COLO668 (cell line): ENCODE measurements around the gene KCNT2.

Experiments used
- DNase-seq: peaks from one replicate; lab custom pipeline; 2025; ENCODE audit not compliant: unreplicated experiment; lab: John Stamatoyannopoulos, UW

KCNT2 gene

GRCh38 chr1:196401452-196401833 lies 206.8 kb downstream of the KCNT2 start:
- no peak for DNase-seq

- DNase-seq = no peak
Observed at GRCh38 chr1:196400478-196401451, 207.5 kb downstream of the KCNT2 start.

- no peak for DNase-seq
Observed at GRCh38 chr1:196399713-196400112, 208.5 kb downstream of the KCNT2 start.

GRCh38 chr1:196393742-196394141 lies 214.5 kb downstream of the KCNT2 start:
- DNase-seq = no peak

- DNase-seq = no peak
Observed at GRCh38 chr1:196393282-196393681, 215.0 kb downstream of the KCNT2 start.

GRCh38 chr1:196387766-196388165 lies 220.5 kb downstream of the KCNT2 start:
- no peak for DNase-seq

- DNase-seq = no peak
Observed at GRCh38 chr1:196385109-196385508, 223.1 kb downstream of the KCNT2 start.

GRCh38 chr1:196382383-196382782 lies 225.9 kb downstream of the KCNT2 start:
- no peak for DNase-seq

GRCh38 chr1:196381544-196381943 lies 226.7 kb downstream of the KCNT2 start:
- DNase-seq = no peak

- no peak for DNase-seq
Observed at GRCh38 chr1:196380316-196380715, 227.9 kb downstream of the KCNT2 start.

GRCh38 chr1:196377811-196378210 lies 230.4 kb downstream of the KCNT2 start:
- DNase-seq = no peak

GRCh38 chr1:196376630-196377328 lies 231.5 kb downstream of the KCNT2 start:
- no peak for DNase-seq

GRCh38 chr1:196373798-196374197 lies 234.4 kb downstream of the KCNT2 start:
- no peak for DNase-seq

- DNase-seq = no peak
Observed at GRCh38 chr1:196372896-196373536, 235.2 kb downstream of the KCNT2 start.

GRCh38 chr1:196367838-196368237 lies 240.4 kb downstream of the KCNT2 start:
- no peak for DNase-seq

- DNase-seq = no peak
Observed at GRCh38 chr1:196366817-196367495, 241.3 kb downstream of the KCNT2 start.

- DNase-seq = no peak
Observed at GRCh38 chr1:196361112-196361714, 247.0 kb downstream of the KCNT2 start.

- DNase-seq = no peak
Observed at GRCh38 chr1:196357913-196358312, 250.3 kb downstream of the KCNT2 start.

- no peak for DNase-seq
Observed at GRCh38 chr1:196355206-196355786, 252.9 kb downstream of the KCNT2 start.

GRCh38 chr1:196344453-196344852 lies 263.8 kb downstream of the KCNT2 start:
- DNase-seq = no peak
